Progenitor cell of endocrine pancreas (in vitro differentiated cells): Measurements from ENCODE around the gene UGT1A3. TPM values are rescaled to one million over a fixed set of nuclear protein-coding genes. Genes with fewer than 3 reads are reported as not detected.

Source experiments
- DNase-seq: peaks from one replicate; pipeline ENCODE4 v3.0.0; 2021; ENCODE audit warnings: low spot score; ENCODE audit not compliant: unreplicated experiment
- H3K27ac Mint-ChIP-seq: 2 replicates; pipeline ENCODE4 v1.8.0; 2021; ENCODE audit warnings: mild to moderate bottlenecking, moderate library complexity, mixed read lengths
- H3K27me3 Mint-ChIP-seq: 2 replicates; pipeline ENCODE4 v1.8.0; 2021; ENCODE audit warnings: mixed read lengths
- H3K36me3 Mint-ChIP-seq: 2 replicates; pipeline ENCODE4 v1.8.0; 2022; ENCODE audit warnings: mixed read lengths; ENCODE audit not compliant: insufficient read depth
- H3K4me1 Mint-ChIP-seq: 2 replicates; pipeline ENCODE4 v1.8.0; 2021; ENCODE audit warnings: low read depth, mixed read lengths
- H3K4me3 Mint-ChIP-seq: 2 replicates; pipeline ENCODE4 v1.8.0; 2021; ENCODE audit warnings: low read depth, mild to moderate bottlenecking, moderate library complexity, mixed read lengths
- H3K9me3 Mint-ChIP-seq: 2 replicates; pipeline ENCODE4 v1.8.0; 2021; ENCODE audit warnings: low read depth, mixed read lengths
- total RNA-seq: library from RNA; stranded (reverse); gene quantifications from 2 replicates; pipeline ENCODE4 v1.2.1, GENCODE V29; 2021
- TF ChIP-seq, protein P1 (sequence below): fragments of 200-600 bp; sonication (generic); IDR thresholded peaks from one replicate; pipeline ENCODE4 v1.5.0; 2021; ENCODE audit warnings: antibody characterized with exemption, mild to moderate bottlenecking; ENCODE audit not compliant: unreplicated experiment

Gene UGT1A3
- total RNA-seq, 1 donor from 2014 or later, result not detected

DNA sequence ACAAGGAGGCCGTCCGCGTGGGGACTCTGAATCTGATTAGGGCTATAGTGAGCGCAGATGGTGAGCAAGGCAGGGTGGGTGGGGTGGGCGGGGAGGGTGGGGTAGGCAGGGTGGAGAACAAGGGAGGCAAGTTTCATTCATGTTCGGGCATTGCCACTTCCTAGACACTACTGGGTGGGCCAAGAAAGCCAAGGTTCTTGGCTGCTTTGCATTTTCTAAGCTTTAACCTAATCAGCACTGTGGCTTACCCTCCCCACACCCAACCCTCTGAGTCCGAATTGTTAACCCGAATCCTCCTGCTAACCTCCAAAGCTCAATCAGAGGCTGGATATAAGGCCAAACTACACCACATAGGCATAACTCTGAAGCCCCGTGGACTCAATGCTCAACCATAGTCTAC lies 67.4 kb downstream of the UGT1A3 start:
- H3K9me3 Mint-ChIP-seq, result peaks cover 5% of the 10 kb centered on the region
- H3K27me3 Mint-ChIP-seq, result peaks cover 12% of the 10 kb centered on the region
- no peak overlapping the region for H3K4me3 Mint-ChIP-seq
- peak; percentile 2 for DNase-seq
- H3K36me3 Mint-ChIP-seq, result no peaks in the 10 kb centered on the region
- TF ChIP-seq, protein P1, sequence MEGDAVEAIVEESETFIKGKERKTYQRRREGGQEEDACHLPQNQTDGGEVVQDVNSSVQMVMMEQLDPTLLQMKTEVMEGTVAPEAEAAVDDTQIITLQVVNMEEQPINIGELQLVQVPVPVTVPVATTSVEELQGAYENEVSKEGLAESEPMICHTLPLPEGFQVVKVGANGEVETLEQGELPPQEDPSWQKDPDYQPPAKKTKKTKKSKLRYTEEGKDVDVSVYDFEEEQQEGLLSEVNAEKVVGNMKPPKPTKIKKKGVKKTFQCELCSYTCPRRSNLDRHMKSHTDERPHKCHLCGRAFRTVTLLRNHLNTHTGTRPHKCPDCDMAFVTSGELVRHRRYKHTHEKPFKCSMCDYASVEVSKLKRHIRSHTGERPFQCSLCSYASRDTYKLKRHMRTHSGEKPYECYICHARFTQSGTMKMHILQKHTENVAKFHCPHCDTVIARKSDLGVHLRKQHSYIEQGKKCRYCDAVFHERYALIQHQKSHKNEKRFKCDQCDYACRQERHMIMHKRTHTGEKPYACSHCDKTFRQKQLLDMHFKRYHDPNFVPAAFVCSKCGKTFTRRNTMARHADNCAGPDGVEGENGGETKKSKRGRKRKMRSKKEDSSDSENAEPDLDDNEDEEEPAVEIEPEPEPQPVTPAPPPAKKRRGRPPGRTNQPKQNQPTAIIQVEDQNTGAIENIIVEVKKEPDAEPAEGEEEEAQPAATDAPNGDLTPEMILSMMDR, result no peak
- H3K4me1 Mint-ChIP-seq, result no peaks in the 10 kb centered on the region
- H3K27ac Mint-ChIP-seq, result no peak overlapping the region

DNA sequence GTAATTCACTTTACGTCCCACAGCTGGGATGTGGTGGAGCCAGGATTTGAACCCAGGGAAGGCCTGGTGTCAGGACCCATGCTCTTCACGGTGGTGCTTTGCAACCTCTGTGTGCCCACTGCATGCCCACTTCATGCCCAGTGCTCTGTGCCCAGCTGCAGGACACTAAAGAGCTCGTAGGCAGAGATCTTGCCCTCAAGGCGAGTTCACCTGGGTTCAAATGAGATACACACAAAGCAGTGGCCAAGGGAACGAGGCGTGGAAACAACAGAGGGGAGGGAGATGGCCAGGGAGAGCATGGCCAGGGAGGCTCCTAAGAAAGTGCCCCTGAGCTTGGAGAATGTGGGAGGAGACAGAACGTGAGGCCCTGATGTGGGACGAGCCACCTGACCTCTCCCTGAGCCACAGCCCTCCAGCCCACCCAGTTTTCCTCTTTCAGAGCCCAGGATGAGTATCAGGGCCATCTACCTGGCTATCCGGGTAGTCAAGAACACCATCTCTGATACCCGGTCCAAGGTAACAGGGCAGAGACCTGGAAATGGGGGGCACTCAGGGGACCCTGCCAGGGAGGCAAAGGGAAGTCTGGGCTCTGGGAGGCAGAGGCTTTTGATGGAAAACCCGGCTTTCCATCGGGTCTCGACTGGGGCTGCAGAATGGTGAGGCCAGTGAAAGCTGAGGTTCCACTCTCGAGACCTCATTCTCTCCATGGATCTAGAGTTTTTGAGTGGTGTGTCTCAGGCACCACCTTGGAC lies 69.7 kb downstream of the UGT1A3 start:
- TF ChIP-seq, protein P1, result no peak
- peak; percentile 4 for DNase-seq
- Mint-ChIP-seq H3K4me3 (no peak overlapping the region), H3K4me1 (no peaks in the 10 kb centered on the region), H3K9me3 (peaks cover 5% of the 10 kb centered on the region), H3K27ac (no peak overlapping the region), H3K27me3 (peaks cover 11% of the 10 kb centered on the region), H3K36me3 (no peaks in the 10 kb centered on the region)

DNA sequence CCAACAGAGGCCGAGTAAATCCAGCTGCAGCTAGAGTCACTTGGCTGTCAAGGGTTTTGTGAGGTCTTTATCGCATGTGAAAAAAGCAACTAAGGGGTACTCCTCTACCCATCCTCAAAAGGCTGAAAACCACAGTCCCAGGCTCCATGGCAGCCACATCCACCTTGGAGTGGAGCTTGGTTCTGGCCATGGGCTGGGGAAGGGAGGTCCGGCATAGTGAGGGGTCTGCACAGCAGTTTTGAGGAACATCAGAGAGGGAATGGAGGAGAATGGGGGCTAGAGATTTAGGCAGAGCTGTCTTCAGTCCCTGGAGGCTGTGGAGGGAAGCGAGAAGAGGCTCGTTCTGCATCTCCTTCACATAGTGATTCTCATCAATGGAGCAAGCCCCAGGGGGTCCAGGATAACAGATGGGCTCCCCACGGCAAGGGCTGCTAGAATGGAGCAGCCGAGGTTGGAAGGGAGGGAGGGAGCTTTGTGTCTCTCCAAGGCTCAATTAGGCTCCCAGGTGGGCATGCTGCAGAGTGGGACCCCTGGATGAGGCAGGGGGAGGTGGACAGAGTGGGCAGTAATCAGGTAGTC lies 70.3 kb downstream of the UGT1A3 start:
- Mint-ChIP-seq H3K36me3 (no peaks in the 10 kb centered on the region), H3K9me3 (peaks cover 5% of the 10 kb centered on the region), H3K27ac (no peak overlapping the region), H3K27me3 (peaks cover 14% of the 10 kb centered on the region), H3K4me1 (no peaks in the 10 kb centered on the region), H3K4me3 (no peak overlapping the region)
- TF ChIP-seq, protein P1, result no peak
- peak; percentile 3 for DNase-seq

- Mint-ChIP-seq H3K4me3 (no peak overlapping the region), H3K4me1 (no peaks in the 10 kb centered on the region), H3K9me3 (peaks cover 5% of the 10 kb centered on the region), H3K36me3 (no peaks in the 10 kb centered on the region), H3K27ac (no peak overlapping the region), H3K27me3 (peaks cover 17% of the 10 kb centered on the region)
- no peak for DNase-seq
- TF ChIP-seq, protein P1, result no peak
Measured at GRCh38 chr2:233799716-233800115, 70.9 kb downstream of the UGT1A3 start.

DNA sequence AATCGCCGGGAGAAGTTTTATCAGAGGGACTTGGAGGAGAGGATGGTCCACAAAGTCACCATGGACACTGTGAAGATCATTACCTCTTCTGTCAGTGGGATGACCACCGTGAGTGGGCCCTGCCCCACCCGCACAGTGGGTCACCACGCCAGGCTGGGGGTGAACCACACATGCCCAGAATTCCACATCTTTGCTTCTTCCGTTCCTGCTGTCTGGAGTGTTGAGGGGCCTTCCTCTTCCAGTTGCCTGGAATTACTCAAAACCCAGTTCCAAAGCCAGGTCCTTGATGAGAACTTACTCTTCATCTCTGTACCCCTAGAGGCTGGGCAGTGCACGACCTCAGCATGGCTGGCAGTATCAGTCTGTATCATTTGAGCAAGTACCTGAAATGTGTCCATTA lies 71.4 kb downstream of the UGT1A3 start:
- peaks cover 5% of the 10 kb centered on the region for H3K9me3 Mint-ChIP-seq
- H3K4me1 Mint-ChIP-seq, result no peaks in the 10 kb centered on the region
- DNase-seq, result peak; percentile 5
- no peaks in the 10 kb centered on the region for H3K36me3 Mint-ChIP-seq
- H3K27me3 Mint-ChIP-seq, result peaks cover 22% of the 10 kb centered on the region
- TF ChIP-seq, protein P1, result no peak
- H3K27ac Mint-ChIP-seq, result no peak overlapping the region
- no peak overlapping the region for H3K4me3 Mint-ChIP-seq
